Measurements from ENCODE around the gene GON4L.
"Not testable (repeated sequence)": the region's sequence is repeated elsewhere in the genome, so short reads cannot be mapped to it uniquely, and the experiment has no call there.

Gene GON4L

GRCh38 chr1:155872527-155872926, 15.5 kb upstream of the GON4L start:
- peak in 50 of 56 donors; percentile 5 to 91 (median 60) for DNase-seq

- peak in 55 of 56 donors; percentile 30 to 95 (median 87) for DNase-seq
These were observed 14.4 kb upstream of the GON4L start for GRCh38 chr1:155871390-155871789.

- DNase-seq, result no peak
These were observed 10.8 kb upstream of the GON4L start for GRCh38 chr1:155867766-155868165.

GRCh38 chr1:155864393-155864792, 7.4 kb upstream of the GON4L start:
- no peak for DNase-seq

- DNase-seq, result no peak
These were observed 4.9 kb upstream of the GON4L start for GRCh38 chr1:155861896-155862295.

- DNase-seq, result no peak
These were observed 4.0 kb upstream of the GON4L start for GRCh38 chr1:155860970-155861510.

- peak; percentile 53 to 97 (median 91) for DNase-seq
These were observed 3.2 kb upstream of the GON4L start for GRCh38 chr1:155859881-155860871.

- peak; percentile 49 to 98 (median 92) for DNase-seq
These were observed 2.3 kb upstream of the GON4L start, which contains the start of gene SYT11 for GRCh38 chr1:155859234-155859829. Gene SYT11, plus strand, starts transcription at chr1:155859567. Its CDS starts 195 bp downstream, at chr1:155859762.

- no peak for DNase-seq
These were observed 1.8 kb upstream of the GON4L start for GRCh38 chr1:155858800-155859233.

- no peak for DNase-seq
These were observed 598 bp downstream of the GON4L start for GRCh38 chr1:155856257-155856974.

- no peak for DNase-seq
These were observed 6.7 kb downstream of the GON4L start for GRCh38 chr1:155850345-155850744.

- DNase-seq, result no peak
These were observed 9.0 kb downstream of the GON4L start for GRCh38 chr1:155847823-155848529.

- DNase-seq, result no peak
These were observed 12.1 kb downstream of the GON4L start for GRCh38 chr1:155844860-155845421.

GRCh38 chr1:155840386-155840785, 16.6 kb downstream of the GON4L start:
- no peak for DNase-seq

GRCh38 chr1:155835548-155835947, 21.5 kb downstream of the GON4L start:
- no peak for DNase-seq

GRCh38 chr1:155834927-155835399, 22.1 kb downstream of the GON4L start:
- not testable (repeated sequence) for DNase-seq

- no peak for DNase-seq
These were observed 22.6 kb downstream of the GON4L start for GRCh38 chr1:155834296-155834926.

- DNase-seq, result no peak
These were observed 23.2 kb downstream of the GON4L start for GRCh38 chr1:155833665-155834295.

Data from amygdala (tissue), 56 donors.